ENCODE measurements around the gene ARFGEF3.
"Not testable (repeated sequence)": the region's sequence is repeated elsewhere in the genome, so short reads cannot be mapped to it uniquely, and the experiment has no call there.

ARFGEF3 gene

DNA sequence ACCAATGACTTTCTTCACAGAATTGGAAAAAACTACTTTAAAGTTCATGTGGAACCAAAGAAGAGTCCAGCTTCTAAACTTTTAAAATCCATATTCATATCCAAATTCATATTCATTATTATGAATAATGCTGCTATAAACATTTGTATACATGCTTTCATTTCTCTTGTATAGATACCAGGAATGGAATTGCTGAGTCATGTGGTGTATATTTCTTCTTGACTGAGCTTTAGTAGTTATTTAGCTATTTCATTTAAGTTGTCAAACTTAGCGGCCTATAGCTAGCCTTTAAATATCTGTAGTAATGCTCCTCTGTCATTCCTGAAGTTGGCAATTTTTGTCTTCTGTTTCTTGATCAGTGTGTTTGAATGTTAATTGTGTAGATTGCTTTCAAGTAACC lies 196.2 kb downstream of the ARFGEF3 start:
- DNase-seq (ENCODE audit: low spot score): no peak

GRCh38 chr6:138368684-138369083 lies 206.9 kb downstream of the ARFGEF3 start:
- DNase-seq (ENCODE audit: low spot score): not testable (repeated sequence)

- no peak for DNase-seq (ENCODE audit: low spot score)
These were observed 209.1 kb downstream of the ARFGEF3 start for GRCh38 chr6:138370631-138371451.

DNA sequence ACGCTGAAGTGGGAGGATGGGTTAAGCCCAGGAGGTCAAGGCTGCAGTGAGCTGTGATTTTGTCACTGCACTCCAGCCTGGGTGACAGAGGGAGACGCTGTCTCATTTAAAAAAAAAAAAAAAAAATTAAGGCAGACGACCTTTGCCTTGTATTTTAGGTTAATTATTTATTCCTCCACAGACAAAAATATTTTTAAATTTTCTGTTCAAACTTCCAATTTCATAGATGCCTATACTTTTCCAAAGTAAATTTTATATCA lies 209.6 kb downstream of the ARFGEF3 start:
- DNase-seq (ENCODE audit: low spot score): no peak

DNA sequence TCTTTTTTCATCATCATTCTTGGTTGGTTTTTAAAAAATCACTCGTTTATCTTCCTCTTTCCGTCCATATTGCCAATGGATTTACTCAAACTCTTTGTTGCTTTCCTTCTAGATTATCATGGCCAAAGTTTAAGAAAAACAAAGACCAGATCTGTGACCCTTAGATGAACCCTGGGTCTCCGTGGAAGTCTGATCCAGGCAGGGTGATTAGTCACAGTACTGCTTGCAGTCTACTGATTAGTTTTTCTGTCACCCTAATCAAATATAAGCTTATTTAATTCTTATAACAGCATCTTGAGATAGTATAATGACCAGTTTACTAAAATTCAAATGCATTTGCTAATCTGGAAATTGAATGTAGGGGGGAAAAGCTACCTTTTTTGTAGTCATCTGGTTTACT lies 210.0 kb downstream of the ARFGEF3 start:
- no peak for DNase-seq (ENCODE audit: low spot score)

GRCh38 chr6:138372711-138373463 lies 211.1 kb downstream of the ARFGEF3 start:
- DNase-seq (ENCODE audit: low spot score): no peak

DNA sequence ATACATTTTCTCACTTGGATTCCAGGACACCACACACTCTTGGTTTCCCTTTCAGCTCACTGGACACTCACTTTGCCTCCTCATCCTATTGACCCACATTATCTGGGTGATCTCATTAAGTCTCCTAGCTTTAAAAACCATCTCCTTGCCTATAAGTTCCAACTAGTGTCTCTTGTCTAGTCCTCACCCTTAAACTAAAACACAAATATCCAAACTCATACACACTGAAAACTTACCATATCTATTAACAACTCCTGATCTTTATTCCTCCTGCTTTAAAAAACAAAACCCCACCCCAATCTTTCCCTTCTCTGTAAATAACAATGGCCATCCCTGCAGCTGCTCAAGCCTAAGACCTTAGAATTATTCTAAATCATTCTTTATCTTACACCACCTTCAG lies 212.5 kb downstream of the ARFGEF3 start:
- no peak for DNase-seq (ENCODE audit: low spot score)

DNA sequence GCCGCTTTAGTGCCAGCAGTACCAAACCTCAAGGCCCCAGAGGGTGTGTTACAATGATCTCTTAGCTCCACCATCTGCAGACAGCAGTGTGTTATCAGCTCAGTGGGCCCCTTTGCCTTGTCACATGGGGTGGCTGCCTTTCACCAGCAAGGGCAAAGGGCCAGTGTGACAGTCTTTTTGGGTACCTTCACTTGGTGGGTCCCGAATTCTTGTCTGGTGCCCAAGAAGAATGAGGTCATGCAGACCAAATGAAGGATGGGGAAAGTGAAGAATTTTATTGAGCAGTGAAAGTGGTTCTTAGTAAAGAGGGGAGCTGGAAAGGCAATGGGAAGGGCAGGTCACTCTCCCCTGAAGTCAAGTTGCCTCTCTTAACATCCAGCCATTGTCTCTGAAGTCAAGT lies 213.1 kb downstream of the ARFGEF3 start:
- no peak for DNase-seq (ENCODE audit: low spot score)

DNA sequence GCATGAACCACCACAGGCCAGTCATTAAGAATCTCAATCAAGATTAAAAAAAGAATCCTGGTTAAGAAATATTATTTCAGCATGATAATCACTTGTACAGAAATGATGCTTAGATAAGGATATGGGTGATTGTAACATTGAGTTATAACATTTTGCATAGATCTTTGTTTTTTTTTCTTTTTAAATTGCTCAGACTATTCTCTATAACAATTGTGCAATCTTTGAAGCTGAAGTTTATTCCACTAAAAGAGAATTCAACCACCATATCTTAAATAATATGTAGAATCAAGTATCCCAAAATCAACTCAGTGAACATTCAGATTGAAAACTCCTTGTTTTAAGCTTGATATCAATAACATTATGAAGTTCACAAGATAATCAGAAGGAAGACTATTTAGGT lies 215.3 kb downstream of the ARFGEF3 start:
- DNase-seq (ENCODE audit: low spot score): no peak

- DNase-seq (ENCODE audit: low spot score): no peak
These were observed 216.1 kb downstream of the ARFGEF3 start, which contains the start of gene SMIM28 for GRCh38 chr6:138377844-138378243. Gene SMIM28 (plus strand): TSS chr6:138377905. CDS start chr6:138378073, 168 bp downstream.

DNA sequence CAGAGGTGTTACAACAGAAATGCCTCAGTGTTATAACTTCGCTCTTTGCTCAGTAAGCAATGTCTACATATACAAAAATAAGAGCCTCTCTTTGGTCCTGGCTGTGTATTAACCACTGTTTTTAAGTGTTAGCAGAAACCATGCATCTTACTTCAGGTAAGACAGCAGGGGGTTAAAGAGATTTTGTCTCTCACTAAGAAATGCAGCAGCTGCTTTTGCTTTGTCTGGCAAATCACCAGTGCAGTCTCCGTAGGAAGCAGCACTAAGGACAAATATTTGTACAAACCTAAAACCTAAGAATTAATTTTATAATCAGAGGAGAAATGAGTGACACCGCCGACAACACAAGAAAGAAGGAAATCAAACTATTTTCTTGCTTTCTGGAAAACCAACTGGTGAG lies 216.7 kb downstream of the ARFGEF3 start:
- no peak for DNase-seq (ENCODE audit: low spot score)

GRCh38 chr6:138382498-138383265 lies 220.9 kb downstream of the ARFGEF3 start:
- DNase-seq (ENCODE audit: low spot score): no peak

GRCh38 chr6:138383776-138384175 lies 222.0 kb downstream of the ARFGEF3 start:
- no peak for DNase-seq (ENCODE audit: low spot score)

DNA sequence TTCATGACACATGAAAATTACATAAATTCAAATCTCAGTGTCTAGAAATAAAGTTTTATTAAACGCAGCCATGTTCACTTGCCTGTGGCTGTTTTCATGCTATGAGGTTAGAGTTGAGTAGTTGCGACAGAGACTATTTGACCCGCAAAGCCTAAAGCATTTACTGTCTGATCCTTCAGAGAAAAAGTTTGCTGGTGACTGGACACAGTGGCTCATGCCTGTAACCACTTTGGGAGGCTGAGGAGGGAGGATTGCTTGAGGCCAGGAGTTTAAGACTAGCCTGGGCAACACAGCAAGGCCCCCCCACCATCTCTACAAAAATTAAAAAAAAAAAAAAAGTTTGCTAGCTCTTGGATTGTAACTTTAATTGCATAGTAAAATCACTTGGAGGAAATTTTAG lies 225.2 kb downstream of the ARFGEF3 start:
- DNase-seq (ENCODE audit: low spot score): no peak

GRCh38 chr6:138387577-138388368 lies 226.0 kb downstream of the ARFGEF3 start:
- no peak for DNase-seq (ENCODE audit: low spot score)

- DNase-seq (ENCODE audit: low spot score): no peak
These were observed 227.8 kb downstream of the ARFGEF3 start for GRCh38 chr6:138389551-138389950.
